Measurements from ENCODE around the gene CPAMD8.

Gene CPAMD8

GRCh38 chr19:16927883-16928282 lies 98.7 kb downstream of the CPAMD8 start:
- no peak for TF ChIP-seq GATA3 (IDR thresholded peaks at IDR 0.05; ENCODE audit: low read depth, low read length)
- TF ChIP-seq GATA2 (IDR thresholded peaks at IDR 0.05; ENCODE audit: low read depth, low read length) = no peak

- no peak for TF ChIP-seq GATA2 (IDR thresholded peaks at IDR 0.05; ENCODE audit: low read depth, low read length)
- TF ChIP-seq GATA3 (IDR thresholded peaks at IDR 0.05; ENCODE audit: low read depth, low read length) = no peak
Observed at GRCh38 chr19:16922949-16923348, 103.7 kb downstream of the CPAMD8 start.

GRCh38 chr19:16922592-16922934 lies 104.0 kb downstream of the CPAMD8 start:
- TF ChIP-seq GATA2 (IDR thresholded peaks at IDR 0.05; ENCODE audit: low read depth, low read length) (no peak), GATA3 (IDR thresholded peaks at IDR 0.05; ENCODE audit: low read depth, low read length) (no peak)

GRCh38 chr19:16921766-16922591 lies 104.6 kb downstream of the CPAMD8 start:
- no peak for TF ChIP-seq GATA3 (IDR thresholded peaks at IDR 0.05; ENCODE audit: low read depth, low read length)
- TF ChIP-seq GATA2 (IDR thresholded peaks at IDR 0.05; ENCODE audit: low read depth, low read length) = no peak

GRCh38 chr19:16920816-16921529 lies 105.6 kb downstream of the CPAMD8 start:
- TF ChIP-seq GATA2 (IDR thresholded peaks at IDR 0.05; ENCODE audit: low read depth, low read length) = no peak
- no peak for TF ChIP-seq GATA3 (IDR thresholded peaks at IDR 0.05; ENCODE audit: low read depth, low read length)

GRCh38 chr19:16919496-16919895 lies 107.1 kb downstream of the CPAMD8 start:
- no peak for TF ChIP-seq GATA3 (IDR thresholded peaks at IDR 0.05; ENCODE audit: low read depth, low read length)
- no peak for TF ChIP-seq GATA2 (IDR thresholded peaks at IDR 0.05; ENCODE audit: low read depth, low read length)

GRCh38 chr19:16917401-16917800 lies 109.2 kb downstream of the CPAMD8 start:
- TF ChIP-seq GATA2 (IDR thresholded peaks at IDR 0.05; ENCODE audit: low read depth, low read length) (no peak), GATA3 (IDR thresholded peaks at IDR 0.05; ENCODE audit: low read depth, low read length) (no peak)

- TF ChIP-seq GATA2 (IDR thresholded peaks at IDR 0.05; ENCODE audit: low read depth, low read length) = no peak
Observed at GRCh38 chr19:16915734-16916133, 110.9 kb downstream of the CPAMD8 start.

- TF ChIP-seq GATA3 (IDR thresholded peaks at IDR 0.05; ENCODE audit: low read depth, low read length) (no peak), GATA2 (IDR thresholded peaks at IDR 0.05; ENCODE audit: low read depth, low read length) (no peak)
Observed at GRCh38 chr19:16915135-16915534, 111.5 kb downstream of the CPAMD8 start.

- TF ChIP-seq GATA2 (IDR thresholded peaks at IDR 0.05; ENCODE audit: low read depth, low read length) = no peak
- no peak for TF ChIP-seq GATA3 (IDR thresholded peaks at IDR 0.05; ENCODE audit: low read depth, low read length)
Observed at GRCh38 chr19:16914421-16914820, 112.2 kb downstream of the CPAMD8 start.

GRCh38 chr19:16912780-16913179 lies 113.8 kb downstream of the CPAMD8 start:
- TF ChIP-seq GATA3 (IDR thresholded peaks at IDR 0.05; ENCODE audit: low read depth, low read length) (no peak), GATA2 (IDR thresholded peaks at IDR 0.05; ENCODE audit: low read depth, low read length) (no peak)

- TF ChIP-seq GATA3 (IDR thresholded peaks at IDR 0.05; ENCODE audit: low read depth, low read length) (no peak), GATA2 (IDR thresholded peaks at IDR 0.05; ENCODE audit: low read depth, low read length) (no peak)
Observed at GRCh38 chr19:16911046-16911445, 115.6 kb downstream of the CPAMD8 start.

GRCh38 chr19:16908759-16909158 lies 117.9 kb downstream of the CPAMD8 start:
- TF ChIP-seq GATA2 (IDR thresholded peaks at IDR 0.05; ENCODE audit: low read depth, low read length) = no peak
- no peak for TF ChIP-seq GATA3 (IDR thresholded peaks at IDR 0.05; ENCODE audit: low read depth, low read length)

GRCh38 chr19:16904599-16904998 lies 122.0 kb downstream of the CPAMD8 start:
- TF ChIP-seq GATA3 (IDR thresholded peaks at IDR 0.05; ENCODE audit: low read depth, low read length) (no peak), GATA2 (IDR thresholded peaks at IDR 0.05; ENCODE audit: low read depth, low read length) (no peak)

GRCh38 chr19:16903347-16903746 lies 123.3 kb downstream of the CPAMD8 start:
- no peak for TF ChIP-seq GATA2 (IDR thresholded peaks at IDR 0.05; ENCODE audit: low read depth, low read length)
- TF ChIP-seq GATA3 (IDR thresholded peaks at IDR 0.05; ENCODE audit: low read depth, low read length) = no peak
